Measurements from ENCODE around the gene FAAH.

Gene FAAH

GRCh38 chr1:46409063-46409372 lies 14.9 kb downstream of the FAAH start:
- no peaks in the 10 kb centered on the region for H3K79me2 ChIP-seq (ENCODE audit: low read length)
- no peaks in the 10 kb centered on the region for H3K9me3 ChIP-seq (ENCODE audit: insufficient read depth, low read length)
- no peaks in the 10 kb centered on the region for H3K36me3 ChIP-seq (replicated peaks; ENCODE audit: low read depth, low read length)
- H4K20me1 ChIP-seq (ENCODE audit: insufficient read depth, low read length) = no peaks in the 10 kb centered on the region
- H3K4me1 ChIP-seq (ENCODE audit: low read length) = peaks cover 5% of the 10 kb centered on the region; the same call in 1 of the 2 replicates
- no peak overlapping the region for H3K4me2 ChIP-seq (ENCODE audit: low read length)
- no peak overlapping the region for H3K9ac ChIP-seq (ENCODE audit: low read length)
- H3K27ac ChIP-seq (ENCODE audit: low read length) = no peak overlapping the region
- no peak overlapping the region for H2AFZ ChIP-seq (ENCODE audit: low read depth, low read length)
- no peak overlapping the region for H3K4me3 ChIP-seq (ENCODE audit: low read length)
- TF ChIP-seq CTCF (IDR thresholded peaks at IDR 0.05; ENCODE audit: low read depth, low read length) (no peak), EZH2phosphoT487 (IDR thresholded peaks at IDR 0.05; ENCODE audit: low read depth) (no peak)
- H3K27me3 ChIP-seq (ENCODE audit: low read depth, low read length) = no peaks in the 10 kb centered on the region

GRCh38 chr1:46410156-46411009 lies 16.3 kb downstream of the FAAH start:
- Histone ChIP-seq H3K9me3 (ENCODE audit: insufficient read depth, low read length) (no peaks in the 10 kb centered on the region), H2AFZ (ENCODE audit: low read depth, low read length) (no peak overlapping the region), H3K4me3 (ENCODE audit: low read length) (no peak overlapping the region), H3K9ac (ENCODE audit: low read length) (no peak overlapping the region), H4K20me1 (ENCODE audit: insufficient read depth, low read length) (no peaks in the 10 kb centered on the region), H3K79me2 (ENCODE audit: low read length) (no peaks in the 10 kb centered on the region), H3K4me2 (ENCODE audit: low read length) (no peak overlapping the region), H3K27ac (ENCODE audit: low read length) (no peak overlapping the region), H3K36me3 (replicated peaks; ENCODE audit: low read depth, low read length) (no peaks in the 10 kb centered on the region), H3K27me3 (ENCODE audit: low read depth, low read length) (no peaks in the 10 kb centered on the region), H3K4me1 (ENCODE audit: low read length) (peaks cover 8% of the 10 kb centered on the region)
- TF ChIP-seq EZH2phosphoT487 (IDR thresholded peaks at IDR 0.05; ENCODE audit: low read depth) = no peak
- TF ChIP-seq CTCF (IDR thresholded peaks at IDR 0.05; ENCODE audit: low read depth, low read length) = no peak

- no peaks in the 10 kb centered on the region for H3K36me3 ChIP-seq (replicated peaks; ENCODE audit: low read depth, low read length)
- H3K9ac ChIP-seq (ENCODE audit: low read length) = no peak overlapping the region
- no peaks in the 10 kb centered on the region for H3K79me2 ChIP-seq (ENCODE audit: low read length)
- H3K27ac ChIP-seq (ENCODE audit: low read length) = no peak overlapping the region
- no peaks in the 10 kb centered on the region for H4K20me1 ChIP-seq (ENCODE audit: insufficient read depth, low read length)
- H2AFZ ChIP-seq (ENCODE audit: low read depth, low read length) = no peak overlapping the region
- H3K4me3 ChIP-seq (ENCODE audit: low read length) = no peak overlapping the region
- TF ChIP-seq EZH2phosphoT487 (IDR thresholded peaks at IDR 0.05; ENCODE audit: low read depth) (no peak), CTCF (IDR thresholded peaks at IDR 0.05; ENCODE audit: low read depth, low read length) (no peak)
- no peaks in the 10 kb centered on the region for H3K27me3 ChIP-seq (ENCODE audit: low read depth, low read length)
- no peak overlapping the region for H3K4me2 ChIP-seq (ENCODE audit: low read length)
- peaks cover 14% of the 10 kb centered on the region for H3K4me1 ChIP-seq (ENCODE audit: low read length)
- H3K9me3 ChIP-seq (ENCODE audit: insufficient read depth, low read length) = no peaks in the 10 kb centered on the region
Measured at GRCh38 chr1:46411010-46411405, 16.9 kb downstream of the FAAH start.

- H3K9me3 ChIP-seq (ENCODE audit: insufficient read depth, low read length) = no peaks in the 10 kb centered on the region
- H3K79me2 ChIP-seq (ENCODE audit: low read length) = no peaks in the 10 kb centered on the region
- H3K4me3 ChIP-seq (ENCODE audit: low read length) = no peak overlapping the region
- H4K20me1 ChIP-seq (ENCODE audit: insufficient read depth, low read length) = no peaks in the 10 kb centered on the region
- no peaks in the 10 kb centered on the region for H3K27me3 ChIP-seq (ENCODE audit: low read depth, low read length)
- H3K27ac ChIP-seq (ENCODE audit: low read length) = no peak overlapping the region
- TF ChIP-seq CTCF (IDR thresholded peaks at IDR 0.05; ENCODE audit: low read depth, low read length) (peak; percentile 50), EZH2phosphoT487 (IDR thresholded peaks at IDR 0.05; ENCODE audit: low read depth) (no peak)
- no peak overlapping the region for H3K9ac ChIP-seq (ENCODE audit: low read length)
- H3K4me2 ChIP-seq (ENCODE audit: low read length) = no peak overlapping the region
- no peaks in the 10 kb centered on the region for H3K36me3 ChIP-seq (replicated peaks; ENCODE audit: low read depth, low read length)
- H3K4me1 ChIP-seq (ENCODE audit: low read length) = peaks cover 15% of the 10 kb centered on the region
- H2AFZ ChIP-seq (ENCODE audit: low read depth, low read length) = no peak overlapping the region
Measured at GRCh38 chr1:46411601-46412341, 17.7 kb downstream of the FAAH start.
